Jurkat, Clone E6-1 (cell line): ENCODE measurements around the gene CNIH2.
"Not testable (repeated sequence)": the region's sequence is repeated elsewhere in the genome, so short reads cannot be mapped to it uniquely, and the experiment has no call there.

Experiments used
- DNase-seq: peaks from one replicate; pipeline ENCODE4 v3.0.0-alpha.2; 2011; ENCODE audit warnings: low read depth, low spot score
- H3K4me3 ChIP-seq: 2 replicates; pipeline ENCODE4 v1.5.1; 2011; ENCODE audit warnings: mild to moderate bottlenecking, low read length, control low read depth, moderate library complexity

The CNIH2 gene

DNA sequence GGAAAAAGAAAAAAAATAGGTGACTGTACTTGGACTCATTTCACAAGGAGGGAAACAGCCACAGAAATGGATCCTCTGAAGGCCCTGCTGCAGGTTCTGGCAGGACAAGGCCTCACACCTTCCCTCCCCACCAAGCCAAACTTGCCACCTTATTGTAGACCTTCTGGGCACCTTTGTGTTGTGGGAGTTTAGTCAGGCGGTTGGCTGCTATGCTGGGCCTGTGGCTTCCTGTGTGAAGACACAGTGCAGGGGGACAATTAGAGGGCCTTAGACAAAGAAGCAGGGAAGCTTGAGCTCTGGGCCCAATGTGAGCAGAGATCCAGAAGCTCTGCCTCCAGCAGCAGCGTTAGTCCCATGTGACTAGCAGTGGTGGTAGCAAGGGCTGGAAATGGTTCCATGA is 5.4 kb upstream of the CNIH2 start:
- H3K4me3 ChIP-seq = no peak overlapping the region
- no peak for DNase-seq

DNA sequence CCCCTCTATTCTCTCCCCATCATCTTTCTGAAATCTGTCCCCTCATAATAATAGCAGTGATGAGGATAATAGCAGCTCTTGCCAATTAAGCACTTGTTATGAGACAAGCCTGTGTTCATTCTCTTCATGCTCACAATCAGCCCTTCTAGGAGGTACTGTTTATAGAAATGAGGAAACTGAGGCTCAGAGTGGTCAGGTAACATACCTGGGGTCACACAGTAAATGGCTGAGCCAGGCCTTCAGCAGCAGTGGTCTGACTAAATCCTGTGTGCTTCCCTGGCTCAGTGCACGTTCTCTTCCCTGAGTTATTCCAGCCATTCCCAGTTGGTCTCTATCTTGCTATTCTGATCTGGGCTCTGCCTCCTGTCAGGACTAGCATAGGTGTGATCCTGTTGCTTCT is 3.8 kb upstream of the CNIH2 start:
- DNase-seq = no peak

DNA sequence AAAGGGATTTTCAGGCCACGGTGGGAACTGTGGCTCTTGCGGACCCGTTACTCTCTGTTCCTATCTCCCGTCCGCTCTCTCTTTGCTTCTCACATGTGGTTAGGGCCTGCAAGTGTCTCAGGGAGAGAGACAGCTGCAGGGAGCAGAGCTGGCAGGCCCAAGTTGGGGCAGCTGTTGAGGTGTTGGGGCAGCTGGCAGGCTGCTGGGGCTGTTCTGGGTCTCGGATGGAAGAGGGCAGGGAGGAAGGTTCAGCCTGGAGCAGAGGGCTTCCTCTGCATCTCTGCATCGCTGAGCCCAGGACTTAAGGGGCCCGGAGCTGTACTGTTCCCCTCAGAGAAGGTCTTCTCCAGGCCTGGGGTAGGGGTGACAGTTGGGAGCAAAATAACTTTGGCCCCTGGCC is 2.6 kb upstream of the CNIH2 start:
- DNase-seq = no peak
- H3K4me3 ChIP-seq = no peak overlapping the region

More for the DNA sequence above, 3.8 kb upstream of the CNIH2 start:
- no peak overlapping the region for H3K4me3 ChIP-seq

DNA sequence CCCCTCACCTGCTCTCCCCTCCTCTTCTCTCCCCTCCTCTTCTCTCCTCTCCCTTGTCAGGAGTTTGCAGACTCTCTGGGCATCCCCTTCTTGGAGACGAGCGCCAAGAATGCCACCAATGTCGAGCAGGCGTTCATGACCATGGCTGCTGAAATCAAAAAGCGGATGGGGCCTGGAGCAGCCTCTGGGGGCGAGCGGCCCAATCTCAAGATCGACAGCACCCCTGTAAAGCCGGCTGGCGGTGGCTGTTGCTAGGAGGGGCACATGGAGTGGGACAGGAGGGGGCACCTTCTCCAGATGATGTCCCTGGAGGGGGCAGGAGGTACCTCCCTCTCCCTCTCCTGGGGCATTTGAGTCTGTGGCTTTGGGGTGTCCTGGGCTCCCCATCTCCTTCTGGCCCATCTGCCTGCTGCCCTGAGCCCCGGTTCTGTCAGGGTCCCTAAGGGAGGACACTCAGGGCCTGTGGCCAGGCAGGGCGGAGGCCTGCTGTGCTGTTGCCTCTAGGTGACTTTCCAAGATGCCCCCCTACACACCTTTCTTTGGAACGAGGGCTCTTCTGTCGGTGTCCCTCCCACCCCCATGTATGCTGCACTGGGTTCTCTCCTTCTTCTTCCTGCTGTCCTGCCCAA is 1.9 kb upstream of the CNIH2 start:
- DNase-seq = no peak

GRCh38 chr11:66276619-66277018 is 1.4 kb upstream of the CNIH2 start:
- not testable (repeated sequence) for DNase-seq, H3K4me3 ChIP-seq

More for the DNA sequence above, 1.9 kb upstream of the CNIH2 start:
- H3K4me3 ChIP-seq = no peak overlapping the region

GRCh38 chr11:66277064-66277463 is 911 bp upstream of the CNIH2 start:
- not testable (repeated sequence) for H3K4me3 ChIP-seq, DNase-seq

- no peak for DNase-seq
- peak overlapping the region; percentile 24 for H3K4me3 ChIP-seq
These were observed 552 bp downstream of the CNIH2 start for GRCh38 chr11:66278363-66279091.

DNA sequence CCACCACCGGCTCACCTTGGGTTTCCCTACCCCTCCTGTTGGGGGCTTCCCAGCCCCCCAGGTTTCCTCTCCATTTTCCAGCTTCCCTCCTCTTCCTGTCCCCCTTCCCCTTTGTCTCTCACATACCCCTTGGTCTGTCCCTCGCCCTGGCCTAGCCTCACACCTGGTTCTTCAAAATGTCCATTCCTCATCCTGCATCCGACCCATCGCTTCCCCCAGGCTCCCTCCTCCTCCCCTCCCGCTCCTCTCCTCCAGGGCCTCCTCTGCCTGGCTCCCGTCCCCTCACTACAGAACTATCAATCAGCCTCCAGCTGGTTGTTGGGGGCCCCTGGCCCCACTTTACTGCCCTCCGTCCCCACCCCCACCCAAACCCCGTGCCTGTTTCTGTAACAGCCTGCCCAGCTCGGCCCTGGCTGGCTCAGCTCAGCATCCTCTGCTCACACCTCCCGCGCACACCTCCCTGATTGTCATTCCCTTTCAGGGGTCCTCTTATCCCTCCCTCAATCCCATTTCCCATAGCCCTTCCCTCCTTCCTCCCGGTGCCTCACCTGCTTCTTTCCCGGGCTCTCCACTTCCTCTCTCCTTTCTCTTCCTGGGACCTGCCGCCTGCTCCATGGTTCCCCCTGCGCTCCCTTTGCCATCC is 1.2 kb downstream of the CNIH2 start:
- no peak for DNase-seq
- no peak overlapping the region for H3K4me3 ChIP-seq

GRCh38 chr11:66280428-66280827 is 2.5 kb downstream of the CNIH2 start:
- no peak overlapping the region for H3K4me3 ChIP-seq
- DNase-seq = no peak

DNA sequence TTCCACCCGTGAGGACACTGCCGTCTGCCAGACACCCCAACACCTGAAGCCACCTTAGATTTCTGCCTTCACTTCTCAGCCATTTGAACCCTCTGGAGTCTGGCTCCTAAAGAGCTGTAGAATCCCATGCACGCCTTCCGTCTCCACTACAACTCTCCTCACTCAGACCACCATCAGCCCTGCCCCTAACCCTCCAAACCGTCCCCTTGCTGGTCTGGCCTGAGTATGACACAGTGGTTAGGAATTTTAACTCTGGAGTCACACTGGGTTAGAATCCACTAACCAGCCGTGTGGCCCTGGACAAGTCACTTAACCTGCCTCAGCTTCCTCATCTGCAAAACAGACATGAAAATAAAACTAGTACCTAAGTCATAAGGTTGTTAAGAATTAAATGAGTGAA is 3.0 kb downstream of the CNIH2 start:
- no peak overlapping the region for H3K4me3 ChIP-seq
- no peak for DNase-seq

DNA sequence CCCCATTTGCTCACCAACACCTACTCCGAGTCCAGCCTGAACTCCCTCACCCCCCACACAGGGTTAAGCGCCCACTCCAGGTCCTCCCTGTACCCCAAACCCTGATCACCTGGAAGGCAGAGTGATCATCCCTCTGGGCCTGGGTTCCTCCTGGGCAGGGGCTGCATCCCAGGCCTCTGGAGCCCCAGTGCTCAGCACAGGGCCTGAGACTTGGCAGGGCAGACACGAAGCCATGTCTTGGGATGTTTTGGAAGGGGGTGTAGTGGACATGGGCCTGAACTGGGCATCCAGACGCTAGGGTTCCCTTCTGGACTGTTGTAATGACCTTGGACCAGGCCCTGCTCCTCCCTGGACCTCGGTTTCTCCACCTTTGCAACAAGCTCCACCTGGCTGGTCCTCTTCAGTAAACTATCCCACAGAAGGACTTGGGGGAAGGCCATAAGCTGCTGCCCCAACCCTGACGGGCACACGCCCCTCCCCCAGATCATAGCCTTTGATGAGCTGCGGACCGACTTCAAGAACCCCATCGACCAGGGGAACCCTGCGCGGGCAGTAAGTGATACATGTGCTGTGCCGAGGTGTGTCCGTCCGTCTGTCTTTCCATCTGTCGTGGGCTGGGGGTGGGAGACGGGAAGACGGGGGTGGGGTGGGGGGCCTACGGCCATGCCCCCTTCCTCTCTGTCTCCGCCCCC is 3.9 kb downstream of the CNIH2 start:
- no peak for DNase-seq
- H3K4me3 ChIP-seq = no peak overlapping the region

DNA sequence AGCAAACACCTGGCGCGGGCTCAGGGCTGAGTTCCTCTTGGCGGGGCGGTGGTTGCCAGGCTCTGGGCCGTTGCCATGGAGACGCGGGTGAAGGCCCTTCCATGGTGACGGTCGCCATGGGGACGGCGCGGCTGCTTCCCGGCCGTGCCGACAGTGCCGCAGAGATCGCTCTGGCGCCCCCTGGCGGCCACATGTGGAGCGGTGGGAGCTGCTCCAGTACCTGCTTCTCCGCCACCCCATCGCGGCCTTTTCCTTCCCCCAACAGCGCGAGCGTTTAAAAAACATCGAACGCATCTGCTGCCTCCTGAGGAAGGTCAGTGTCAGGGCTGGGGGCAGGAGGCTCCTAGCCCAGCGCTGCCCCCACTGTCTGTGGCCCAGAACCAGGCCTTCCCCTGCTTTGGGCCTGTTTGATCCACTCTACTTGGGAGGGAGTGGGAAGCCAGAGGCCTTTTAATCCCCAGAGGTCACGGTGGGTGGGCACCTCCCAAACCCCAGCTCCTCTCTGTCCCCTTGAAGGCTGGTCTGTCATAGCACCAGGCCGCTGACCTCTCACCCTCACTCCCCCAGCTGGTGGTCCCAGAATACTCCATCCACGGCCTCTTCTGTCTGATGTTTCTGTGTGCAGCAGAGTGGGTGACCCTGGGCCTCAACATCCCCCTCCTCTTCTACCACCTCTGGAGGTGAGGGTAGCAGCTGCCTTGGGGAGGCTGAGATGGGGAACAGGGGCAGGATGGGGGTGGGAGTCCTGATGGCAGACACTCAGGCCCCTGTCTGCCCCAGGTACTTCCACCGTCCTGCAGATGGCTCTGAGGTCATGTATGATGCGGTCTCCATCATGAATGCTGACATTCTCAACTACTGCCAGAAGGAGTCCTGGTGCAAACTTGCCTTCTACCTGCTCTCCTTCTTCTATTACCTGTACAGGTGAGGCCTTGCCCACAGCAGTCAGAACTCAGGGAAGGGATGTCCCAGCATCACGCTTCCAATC is 4.8 kb downstream of the CNIH2 start:
- DNase-seq = peak; percentile 95
- no peak overlapping the region for H3K4me3 ChIP-seq

- H3K4me3 ChIP-seq = no peak overlapping the region
- DNase-seq = no peak
These were observed 5.6 kb downstream of the CNIH2 start for GRCh38 chr11:66283461-66284105.

DNA sequence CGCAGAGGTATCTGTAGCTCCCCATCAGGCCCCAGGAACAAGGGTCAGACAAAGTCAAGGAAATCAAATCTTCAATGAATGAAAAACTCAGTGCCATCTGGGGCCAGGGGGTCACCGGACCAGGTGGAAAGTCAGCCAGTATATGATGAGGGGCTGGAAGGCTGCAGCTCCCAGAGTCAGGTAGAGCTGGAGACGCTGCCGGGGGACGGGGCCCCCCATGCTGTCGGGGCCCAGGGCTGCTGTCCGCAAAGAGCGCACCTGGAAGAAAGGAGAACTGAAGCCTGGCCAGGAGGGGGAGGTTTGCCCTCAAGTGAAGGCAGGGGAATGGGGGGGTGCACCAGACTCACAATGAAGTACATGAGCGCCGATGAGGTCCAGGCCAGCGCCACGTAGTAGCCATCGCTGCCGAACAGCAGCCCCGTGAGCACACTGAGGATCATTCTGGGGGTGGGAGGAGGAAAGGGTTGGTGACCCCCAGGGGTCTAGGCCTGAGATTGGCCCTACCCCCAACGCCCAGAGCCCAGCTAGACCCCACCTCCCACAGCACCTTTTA is 6.6 kb downstream of the CNIH2 start:
- no peak for DNase-seq
- H3K4me3 ChIP-seq = no peak overlapping the region

GRCh38 chr11:66285250-66285947 is 7.4 kb downstream of the CNIH2 start:
- H3K4me3 ChIP-seq = no peak overlapping the region
- no peak for DNase-seq

DNA sequence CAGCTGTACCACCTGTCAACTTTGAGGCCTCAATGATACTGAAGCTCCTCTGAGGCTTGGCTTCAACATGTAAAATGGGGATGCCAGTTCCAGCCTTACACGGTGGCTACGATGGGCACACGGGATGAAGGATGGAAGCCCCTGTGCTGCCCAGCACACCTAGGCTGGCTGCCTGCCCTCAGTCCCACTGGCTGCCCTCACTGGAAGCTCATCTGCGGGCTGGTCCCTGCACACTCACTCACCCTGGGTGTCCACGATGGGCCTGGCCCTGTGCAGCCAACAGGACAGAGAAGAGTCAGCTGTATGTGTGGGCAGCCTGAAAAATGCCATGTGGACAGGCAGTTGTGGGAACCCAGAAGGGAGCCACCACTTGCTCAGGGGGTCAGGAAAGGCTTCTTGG is 8.7 kb downstream of the CNIH2 start:
- DNase-seq = no peak
- no peak overlapping the region for H3K4me3 ChIP-seq

GRCh38 chr11:66287211-66287888 is 9.4 kb downstream of the CNIH2 start:
- peak overlapping the region; percentile 91 for H3K4me3 ChIP-seq
- no peak for DNase-seq
